Measurements from ENCODE around the gene B4GAT1.

Gene B4GAT1

GRCh38 chr11:66336234-66337102 is 11.0 kb downstream of the B4GAT1 start, which contains the start of gene RIN1:
TSS of gene RIN1 (minus strand) at chr11:66336434. CDS start at chr11:66336402, 32 bp downstream.
- DNase-seq (ENCODE audit: low spot score) = no peak

DNA sequence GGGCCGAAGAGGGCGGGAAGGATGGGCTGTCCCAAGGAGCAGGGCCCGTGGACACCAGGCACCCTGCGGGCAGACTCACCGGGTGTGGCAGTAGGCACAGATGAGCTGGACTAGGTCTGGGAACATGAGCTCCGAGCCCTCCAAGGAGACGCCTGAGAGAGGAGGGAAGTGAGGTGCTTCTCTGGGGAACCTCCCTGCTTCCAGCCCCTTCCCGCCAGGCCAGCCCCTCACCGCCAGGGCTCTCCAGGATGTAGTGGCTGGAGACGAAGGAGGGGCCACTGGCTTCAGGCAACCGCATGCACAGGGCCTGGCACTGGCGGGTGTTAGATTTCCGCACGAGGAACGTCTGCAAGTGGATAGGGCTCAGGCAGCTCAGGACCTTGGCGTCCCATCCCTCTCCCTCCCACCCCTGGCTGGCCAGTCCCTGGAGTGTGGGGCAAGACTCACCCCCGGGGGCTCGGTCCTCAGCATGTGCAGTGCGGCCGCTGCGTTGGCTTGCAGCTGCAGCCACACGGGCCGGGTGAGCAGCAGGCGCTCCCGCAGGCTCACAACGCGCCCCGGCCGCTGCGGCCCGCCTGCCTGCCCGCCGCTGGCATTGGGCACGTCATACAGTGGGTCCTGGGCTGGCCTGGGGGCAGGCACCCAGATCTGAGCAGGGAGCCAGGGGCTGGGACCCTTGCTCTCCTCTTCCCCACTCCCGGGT is 11.7 kb downstream of the B4GAT1 start:
- no peak for DNase-seq (ENCODE audit: low spot score)

DNA sequence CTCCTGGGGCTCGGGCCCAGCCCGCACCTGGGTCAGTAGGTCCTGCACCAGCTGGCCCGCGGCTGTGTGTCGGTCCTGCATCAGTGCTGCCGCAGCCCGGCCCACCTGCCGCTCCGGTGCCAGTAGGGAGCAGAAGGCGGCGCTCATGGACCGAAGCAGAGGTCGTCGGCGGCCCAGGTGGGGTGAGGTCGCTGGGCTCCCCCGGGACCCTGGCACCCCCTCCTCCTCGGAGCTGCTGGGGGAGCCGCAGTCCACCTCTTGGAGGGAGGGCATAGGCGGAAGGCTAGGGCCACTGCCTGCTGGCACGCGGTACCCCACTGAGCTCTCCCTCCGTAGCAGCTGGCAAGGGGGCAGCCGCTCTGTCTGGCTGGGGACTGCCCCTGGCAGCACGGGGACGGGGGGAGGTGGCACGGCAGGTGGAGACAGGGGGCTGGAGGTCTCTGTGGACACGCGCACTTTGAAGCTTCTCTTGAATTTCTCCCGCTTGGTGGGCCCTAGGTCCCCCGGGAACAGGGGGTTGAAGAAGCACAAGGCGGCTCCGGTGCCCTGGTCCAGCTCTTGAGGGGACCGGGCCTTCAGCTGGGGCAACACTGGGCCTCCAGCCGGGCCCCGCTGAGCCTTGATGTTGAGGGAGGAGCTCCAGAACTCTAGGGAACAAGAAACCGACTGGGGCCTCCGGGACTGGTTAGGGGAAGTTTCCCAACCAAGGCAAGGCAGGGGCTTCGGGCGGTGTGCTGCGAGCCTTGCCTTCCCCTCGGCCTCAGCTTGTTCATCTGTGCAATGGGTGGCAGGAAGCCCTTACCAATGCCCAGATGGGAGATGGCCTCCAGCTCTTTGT is 12.6 kb downstream of the B4GAT1 start:
- no peak for DNase-seq (ENCODE audit: low spot score)

DNA sequence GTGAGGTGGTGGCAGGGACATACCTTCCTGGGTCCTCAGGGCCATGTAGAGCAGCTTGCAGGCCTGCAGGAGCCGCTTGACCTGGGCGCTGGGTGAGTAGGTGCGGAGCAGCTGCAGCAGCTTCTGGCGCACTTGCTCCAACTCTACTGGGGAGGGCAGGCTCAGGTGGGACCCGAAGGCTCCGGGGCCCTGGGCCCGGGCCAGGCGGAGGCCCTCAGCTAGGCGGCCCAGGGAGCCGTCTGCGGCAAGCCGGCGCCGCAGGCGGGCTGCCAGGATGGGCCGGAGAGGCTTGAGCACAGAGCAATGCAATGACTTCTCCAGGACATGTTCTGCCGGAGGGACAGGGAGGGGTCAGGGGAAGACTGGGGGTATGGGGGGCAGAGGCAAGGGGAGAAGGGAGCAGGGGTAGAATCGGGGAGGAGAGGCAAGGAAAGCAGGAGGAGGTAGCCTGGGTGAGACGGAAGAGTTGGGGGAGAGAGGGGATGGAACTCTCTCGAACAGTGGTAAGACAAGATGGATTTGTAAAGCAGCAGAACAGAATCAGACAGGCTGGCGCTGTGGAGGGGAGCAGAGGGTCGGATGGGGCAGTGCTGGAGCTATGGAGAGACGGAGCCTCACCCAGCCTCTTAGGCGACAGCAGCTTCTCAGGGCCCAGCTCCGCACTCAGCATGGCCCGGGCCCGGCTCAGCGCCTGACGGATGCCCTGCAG is 13.4 kb downstream of the B4GAT1 start:
- DNase-seq (ENCODE audit: low spot score) = no peak

GRCh38 chr11:66333220-66333877 is 14.1 kb downstream of the B4GAT1 start:
- DNase-seq (ENCODE audit: low spot score) = no peak

GRCh38 chr11:66332371-66333219 is 14.8 kb downstream of the B4GAT1 start:
- no peak for DNase-seq (ENCODE audit: low spot score)

GRCh38 chr11:66331542-66332370 is 15.7 kb downstream of the B4GAT1 start:
- DNase-seq (ENCODE audit: low spot score) = no peak

DNA sequence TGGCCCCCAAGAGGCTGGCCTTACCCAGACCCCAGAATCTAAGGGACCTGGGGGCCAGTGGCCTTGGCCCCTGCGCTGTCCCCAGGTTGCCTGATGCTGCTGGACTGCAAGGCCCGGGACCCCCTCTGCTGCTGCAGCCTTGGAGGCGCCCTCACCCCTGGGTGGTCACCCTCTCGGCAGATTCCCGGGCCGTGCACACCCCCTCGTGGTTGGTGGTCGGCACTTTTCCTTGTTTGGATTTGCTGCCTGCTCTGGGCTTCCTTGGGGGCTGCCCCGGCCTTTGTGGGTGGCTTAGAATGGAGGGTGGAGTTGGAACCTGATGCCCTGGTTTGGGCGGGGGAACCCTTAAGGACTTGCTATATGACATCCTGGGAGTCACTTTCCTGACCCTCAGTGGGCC is 16.5 kb downstream of the B4GAT1 start:
- no peak for DNase-seq (ENCODE audit: low spot score)

DNA sequence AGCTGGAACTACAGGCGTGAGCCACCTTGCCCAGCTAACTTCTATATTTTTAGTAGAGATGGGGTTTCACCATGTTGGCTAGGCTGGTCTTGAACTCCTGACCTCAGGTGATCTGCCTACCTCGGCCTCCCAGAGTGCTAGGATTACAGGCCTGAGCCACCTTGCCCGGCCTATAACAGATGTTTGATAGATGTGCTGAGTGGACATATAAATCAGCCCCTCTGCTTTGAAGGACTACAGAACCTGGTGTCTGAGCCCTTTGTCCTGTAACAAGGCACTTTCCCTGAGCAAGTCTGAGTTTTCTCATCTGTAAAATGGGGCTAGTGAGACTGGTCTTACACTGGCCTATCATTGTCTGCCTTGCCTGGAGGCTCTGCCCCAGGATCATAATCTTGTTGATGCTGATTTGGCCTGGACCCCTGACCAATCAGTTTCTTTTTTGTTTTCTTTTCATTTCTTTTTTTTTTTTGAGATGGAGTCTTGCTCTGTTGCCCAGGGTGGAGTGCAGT is 18.2 kb downstream of the B4GAT1 start:
- no peak for DNase-seq (ENCODE audit: low spot score)

DNA sequence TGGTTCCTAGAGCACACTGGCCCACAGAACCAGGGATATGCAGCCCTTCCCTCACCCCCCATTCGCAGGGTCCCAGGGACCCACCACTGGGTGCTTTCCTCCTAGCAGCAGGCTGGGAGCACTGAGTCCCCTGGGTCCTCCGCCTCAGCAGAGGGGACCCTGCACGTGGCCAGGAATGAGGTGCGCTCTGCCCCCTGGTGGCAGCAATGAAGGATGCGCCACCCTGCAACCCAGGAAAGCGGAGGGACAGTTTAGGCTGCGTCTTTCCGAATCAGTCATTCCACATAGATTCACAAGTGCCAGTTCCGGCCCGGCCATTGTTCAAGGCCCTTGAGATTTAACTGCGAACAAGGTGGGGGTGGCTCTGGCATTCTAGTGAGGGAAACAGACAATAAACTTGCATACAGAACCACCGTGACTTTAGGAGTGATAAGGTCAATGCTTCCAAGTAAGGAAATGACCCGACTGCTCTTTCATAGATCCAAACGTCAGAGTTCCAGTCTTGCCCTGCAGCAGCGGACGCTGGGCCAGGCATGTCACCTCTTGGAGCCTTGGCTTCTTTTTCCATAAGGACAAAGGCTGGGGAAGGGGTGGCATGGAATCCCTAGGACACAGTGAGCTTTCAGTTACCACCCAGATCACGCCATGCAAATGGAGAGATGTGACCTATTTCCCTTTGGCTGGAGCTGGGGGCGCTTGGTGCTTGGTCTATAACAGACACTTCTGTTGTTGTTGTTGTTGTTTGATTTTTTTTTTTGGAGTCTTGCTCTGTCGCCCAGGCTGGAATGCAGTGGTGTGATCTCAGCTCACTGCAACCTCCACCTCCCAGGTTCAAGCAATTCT is 18.9 kb downstream of the B4GAT1 start:
- DNase-seq (ENCODE audit: low spot score) = peak; percentile 81

DNA sequence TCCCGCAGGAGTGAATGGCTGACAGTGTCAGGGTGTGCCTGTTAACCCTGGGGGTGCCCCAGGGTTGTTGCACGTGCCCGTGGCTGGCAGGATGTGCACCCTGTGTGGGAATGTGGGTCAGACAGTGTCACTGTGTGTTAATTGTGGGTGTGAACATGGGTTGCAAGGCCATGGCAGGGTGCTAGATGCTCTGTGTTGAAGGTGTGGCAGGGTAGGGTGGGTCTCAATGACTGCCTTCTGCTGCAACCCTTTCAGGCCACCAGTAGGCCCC is 19.5 kb downstream of the B4GAT1 start:
- no peak for DNase-seq (ENCODE audit: low spot score)

- DNase-seq (ENCODE audit: low spot score) = no peak
These were observed 20.0 kb downstream of the B4GAT1 start for GRCh38 chr11:66327171-66328030.

DNA sequence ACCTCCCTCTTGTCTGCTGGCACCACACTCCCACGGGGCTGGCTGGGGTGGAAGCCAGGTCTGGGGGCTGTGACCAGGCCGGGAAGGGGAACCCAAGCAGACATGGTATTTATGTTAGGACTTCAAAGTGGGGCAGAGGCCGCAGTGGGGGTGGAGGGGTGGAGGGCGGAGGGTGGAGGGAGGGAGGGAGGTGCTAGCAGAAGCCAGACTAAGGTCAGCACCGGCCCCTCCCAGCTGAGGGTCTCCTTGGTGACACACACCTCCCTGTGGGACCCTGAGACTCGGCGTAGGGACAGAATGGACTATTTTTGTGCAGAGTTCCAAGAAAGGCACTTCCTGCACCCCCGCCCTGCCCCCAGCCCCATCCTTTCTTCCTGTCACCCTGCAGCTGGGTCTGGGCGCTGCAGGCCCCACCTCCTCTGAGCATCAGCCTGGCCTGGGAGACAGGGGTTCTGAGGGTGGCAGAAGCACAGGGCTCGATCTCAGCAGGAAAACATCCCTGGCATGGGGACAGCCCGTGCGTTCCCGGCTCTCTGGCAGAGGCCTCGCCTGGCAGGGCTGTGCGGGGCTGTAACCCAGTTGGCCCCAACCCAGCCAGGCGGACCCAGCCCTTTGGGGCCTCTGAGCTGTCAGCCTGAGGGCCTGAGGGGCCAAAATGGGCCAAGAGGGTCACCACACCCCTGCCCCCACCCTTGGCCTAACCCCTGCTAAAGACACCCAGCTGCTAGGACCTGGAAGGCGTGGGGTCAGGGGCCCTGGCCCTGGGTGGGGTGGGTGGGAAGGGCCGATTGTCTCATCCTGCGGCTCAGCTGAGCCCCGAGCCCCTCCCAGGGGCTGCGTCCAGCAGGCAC is 20.9 kb downstream of the B4GAT1 start:
- DNase-seq (ENCODE audit: low spot score) = no peak

GRCh38 chr11:66325263-66325671 is 22.2 kb downstream of the B4GAT1 start:
- DNase-seq (ENCODE audit: low spot score) = no peak

DNA sequence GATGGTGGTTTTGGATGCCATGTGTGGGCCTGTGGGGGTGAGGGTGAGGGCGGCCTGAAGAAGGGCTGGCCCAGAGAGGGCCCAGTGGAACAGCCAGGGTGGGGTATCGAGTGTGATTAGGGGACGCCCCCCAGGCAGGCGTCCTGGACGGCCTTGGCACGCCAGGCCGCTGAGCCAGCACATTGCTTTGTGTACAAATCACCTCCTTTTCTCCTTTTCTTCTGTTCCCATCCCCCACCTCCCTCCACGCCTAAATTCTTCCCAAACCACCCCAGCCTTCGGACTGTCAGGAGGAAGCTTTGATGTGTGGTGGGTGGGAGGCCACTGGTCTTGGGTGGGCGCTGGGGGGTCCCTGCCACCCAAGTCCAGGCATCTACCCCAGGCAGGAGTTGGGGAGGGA is 22.8 kb downstream of the B4GAT1 start:
- DNase-seq (ENCODE audit: low spot score) = no peak

DNA sequence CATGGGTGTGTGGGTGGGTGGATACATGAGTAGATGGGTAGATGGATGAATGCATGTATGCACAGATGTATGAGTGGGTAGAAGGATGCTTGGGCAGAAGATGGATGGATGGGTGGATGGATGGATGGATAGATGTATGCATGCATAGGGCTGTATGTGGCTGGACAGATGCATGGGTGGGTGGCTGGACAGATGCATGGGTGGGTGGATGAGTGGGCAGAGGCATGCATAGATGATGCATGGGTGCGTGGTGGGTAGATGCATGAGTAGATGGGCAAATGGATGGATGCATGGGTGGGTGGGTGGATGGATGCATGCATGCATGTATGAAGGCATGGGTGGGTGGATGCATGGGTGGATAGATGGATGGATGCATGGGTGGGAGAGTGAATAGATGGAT is 23.7 kb downstream of the B4GAT1 start:
- DNase-seq (ENCODE audit: low spot score) = no peak

Measured in hematopoietic multipotent progenitor cell treated with erythropoietin and hydrocortisone succinate and interleukin-3 and kit ligand, for 17 days (in vitro differentiated cells).